Measurements from ENCODE around the gene KCNH2. TPM values are rescaled to one million over a fixed set of nuclear protein-coding genes. Genes with fewer than 3 reads are reported as not detected.

KCNH2 gene
- total and polyA plus RNA-seq, 2 of the 13 experiments (the other 11 are each of a cell fraction or from before 2014, with no cell fraction given): 0.09 to 0.11 TPM

DNA sequence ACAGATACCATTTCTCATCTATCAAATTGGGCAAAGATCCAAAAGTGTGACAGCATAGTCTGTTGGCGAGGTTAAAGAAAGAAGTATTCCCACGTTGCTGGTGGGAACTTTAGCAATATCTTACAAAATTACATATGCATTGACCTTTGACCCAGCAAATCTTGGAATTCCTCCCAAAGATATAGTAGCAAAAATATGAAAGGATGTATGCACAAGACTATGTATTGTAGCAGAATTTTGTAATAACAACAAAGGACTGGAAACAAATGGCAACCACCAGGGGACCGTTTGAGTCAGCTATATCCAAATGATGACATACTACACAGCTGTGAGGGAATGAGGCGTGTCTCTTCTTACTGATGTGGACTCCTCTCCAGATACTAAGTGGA lies 50.2 kb downstream of the KCNH2 start (continued):
- TF ChIP-seq GTF2F1 (IDR thresholded peaks at IDR 0.05; ENCODE audit: low read length): no peak
- TF ChIP-seq ZFP90 (CRISPR knock-in tag; IDR thresholded peaks at IDR 0.05; ENCODE audit: borderline replicate concordance): no peak
- no peak for TF ChIP-seq PHF5A (CRISPR knock-in tag; IDR thresholded peaks at IDR 0.05; ENCODE audit: low read depth, unreplicated experiment)
- no peak for TF ChIP-seq ZNF703 (CRISPR knock-in tag; IDR thresholded peaks at IDR 0.05; ENCODE audit: borderline replicate concordance)
- TF ChIP-seq SETDB1 (CRISPR knock-in tag; IDR thresholded peaks at IDR 0.05; ENCODE audit: borderline replicate concordance): no peak
- TF ChIP-seq CBX1 (IDR thresholded peaks at IDR 0.05; ENCODE audit: low read depth): no peak

DNA sequence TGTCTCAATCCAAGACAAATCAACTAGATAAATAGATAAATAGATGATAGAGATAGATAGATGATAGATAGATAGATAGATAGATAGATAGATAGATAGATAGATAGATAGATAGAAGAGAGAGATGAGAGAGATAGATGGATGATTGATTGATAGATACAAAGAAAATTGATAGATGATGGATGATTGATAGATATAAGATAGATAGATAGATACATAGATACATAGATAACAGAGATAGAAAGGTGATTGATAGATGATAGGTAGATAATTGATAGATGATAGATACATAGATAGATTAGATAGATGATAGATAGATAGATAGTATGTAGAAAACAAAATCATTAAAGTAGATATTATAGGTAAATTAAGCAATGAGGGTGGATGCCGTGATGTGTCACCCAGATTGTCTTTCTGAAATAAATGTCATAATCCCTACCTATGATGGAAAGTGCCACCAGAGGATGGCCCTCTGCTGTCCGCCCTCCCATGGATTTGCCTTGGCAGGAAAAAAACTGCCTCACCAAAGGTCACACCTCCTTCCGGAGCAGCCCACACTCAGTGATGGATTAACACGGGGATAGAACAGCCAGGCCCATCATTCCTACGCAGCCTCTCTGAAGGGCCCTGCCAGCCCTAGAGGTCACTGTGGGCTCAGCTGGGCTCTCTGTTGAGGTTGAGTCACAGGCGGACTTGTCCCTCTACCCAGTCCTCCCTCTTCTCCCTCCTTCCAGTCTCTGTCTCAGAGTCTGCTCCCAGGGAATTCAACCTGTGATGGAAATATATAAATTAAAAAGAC lies 50.8 kb downstream of the KCNH2 start:
- Histone ChIP-seq H3K27ac (ENCODE audit: extremely low read length, insufficient read depth, low read length) (no peak overlapping the region), H3K9me3 (ENCODE audit: low read length) (no peaks in the 10 kb centered on the region), H3K9ac (ENCODE audit: insufficient read depth, low read depth, low read length) (no peak overlapping the region), H3K4me1 (ENCODE audit: insufficient read depth, low read length) (no peaks in the 10 kb centered on the region), H3K79me2 (ENCODE audit: insufficient read depth, low read length) (no peaks in the 10 kb centered on the region), H3K27me3 (ENCODE audit: control insufficient read depth in 1 of 2, insufficient read depth in 2 of 2, low read length in 2 of 2) (peaks cover 2 to 13% of the 10 kb centered on the region in 2 experiments; a peak in 1 of 5 replicates), H3K4me2 (ENCODE audit: low read depth, low read length) (no peak overlapping the region), H4K20me1 (ENCODE audit: insufficient read depth, low read length) (no peaks in the 10 kb centered on the region), H2AFZ (ENCODE audit: low read length) (no peak overlapping the region), H3K4me3 (replicated peaks in 1 of 3; ENCODE audit: insufficient read depth in 1 of 3, low read depth in 2 of 3, low read length in 3 of 3) (no peak overlapping the region), H3K36me3 (replicated peaks in 1 of 2; ENCODE audit: control insufficient read depth in 1 of 2, insufficient read depth in 2 of 2, low read length in 2 of 2) (no peaks in the 10 kb centered on the region)
- no TSS peak for BruUV-seq (replicated peaks)
- ChIA-PET POLR2A (no interaction called here), CTCF (ENCODE audit: low intra/inter-chr PET ratio, low total read pairs) (no interaction called here)
- WGBS (ENCODE audit: low lambda C conversion rate): 17% methylated on average over 5 of the region's 6 CpGs
- intact Hi-C loops (cut with micrococcal nuclease; ENCODE audit: unreplicated experiment): no loop called here
- DNase-seq (ENCODE audit: low spot score) (no peak), FAIRE-seq (no peak), ATAC-seq (peak; percentile 60)
- in situ Hi-C loops (cut with HindIII; ENCODE audit: extremely low pct_ligation_motif_present, low pct_unique_long_range_greater_than_20kb): no loop called here
- no peak for TF ChIP-seq CBX1 (IDR thresholded peaks at IDR 0.05; ENCODE audit: low read depth)
- TF ChIP-seq SMAD3 (CRISPR knock-in tag; IDR thresholded peaks at IDR 0.05): no peak
- TF ChIP-seq, protein P1, sequence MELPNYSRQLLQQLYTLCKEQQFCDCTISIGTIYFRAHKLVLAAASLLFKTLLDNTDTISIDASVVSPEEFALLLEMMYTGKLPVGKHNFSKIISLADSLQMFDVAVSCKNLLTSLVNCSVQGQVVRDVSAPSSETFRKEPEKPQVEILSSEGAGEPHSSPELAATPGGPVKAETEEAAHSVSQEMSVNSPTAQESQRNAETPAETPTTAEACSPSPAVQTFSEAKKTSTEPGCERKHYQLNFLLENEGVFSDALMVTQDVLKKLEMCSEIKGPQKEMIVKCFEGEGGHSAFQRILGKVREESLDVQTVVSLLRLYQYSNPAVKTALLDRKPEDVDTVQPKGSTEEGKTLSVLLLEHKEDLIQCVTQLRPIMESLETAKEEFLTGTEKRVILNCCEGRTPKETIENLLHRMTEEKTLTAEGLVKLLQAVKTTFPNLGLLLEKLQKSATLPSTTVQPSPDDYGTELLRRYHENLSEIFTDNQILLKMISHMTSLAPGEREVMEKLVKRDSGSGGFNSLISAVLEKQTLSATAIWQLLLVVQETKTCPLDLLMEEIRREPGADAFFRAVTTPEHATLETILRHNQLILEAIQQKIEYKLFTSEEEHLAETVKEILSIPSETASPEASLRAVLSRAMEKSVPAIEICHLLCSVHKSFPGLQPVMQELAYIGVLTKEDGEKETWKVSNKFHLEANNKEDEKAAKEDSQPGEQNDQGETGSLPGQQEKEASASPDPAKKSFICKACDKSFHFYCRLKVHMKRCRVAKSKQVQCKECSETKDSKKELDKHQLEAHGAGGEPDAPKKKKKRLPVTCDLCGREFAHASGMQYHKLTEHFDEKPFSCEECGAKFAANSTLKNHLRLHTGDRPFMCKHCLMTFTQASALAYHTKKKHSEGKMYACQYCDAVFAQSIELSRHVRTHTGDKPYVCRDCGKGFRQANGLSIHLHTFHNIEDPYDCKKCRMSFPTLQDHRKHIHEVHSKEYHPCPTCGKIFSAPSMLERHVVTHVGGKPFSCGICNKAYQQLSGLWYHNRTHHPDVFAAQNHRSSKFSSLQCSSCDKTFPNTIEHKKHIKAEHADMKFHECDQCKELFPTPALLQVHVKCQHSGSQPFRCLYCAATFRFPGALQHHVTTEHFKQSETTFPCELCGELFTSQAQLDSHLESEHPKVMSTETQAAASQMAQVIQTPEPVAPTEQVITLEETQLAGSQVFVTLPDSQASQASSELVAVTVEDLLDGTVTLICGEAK (IDR thresholded peaks at IDR 0.05): no peak
- TF ChIP-seq, protein P1 (CRISPR knock-in tag; IDR thresholded peaks at IDR 0.05): no peak
- TF ChIP-seq, protein P2, sequence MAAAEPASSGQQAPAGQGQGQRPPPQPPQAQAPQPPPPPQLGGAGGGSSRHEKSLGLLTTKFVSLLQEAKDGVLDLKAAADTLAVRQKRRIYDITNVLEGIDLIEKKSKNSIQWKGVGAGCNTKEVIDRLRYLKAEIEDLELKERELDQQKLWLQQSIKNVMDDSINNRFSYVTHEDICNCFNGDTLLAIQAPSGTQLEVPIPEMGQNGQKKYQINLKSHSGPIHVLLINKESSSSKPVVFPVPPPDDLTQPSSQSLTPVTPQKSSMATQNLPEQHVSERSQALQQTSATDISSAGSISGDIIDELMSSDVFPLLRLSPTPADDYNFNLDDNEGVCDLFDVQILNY (CRISPR knock-in tag; conservative IDR thresholded peaks at IDR 0.05): no peak
- TF ChIP-seq FIP1L1 (IDR thresholded peaks at IDR 0.05; ENCODE audit: borderline replicate concordance, insufficient read depth, low read depth, low read length): no peak
- TF ChIP-seq ZFP36L2 (CRISPR knock-in tag; IDR thresholded peaks at IDR 0.05): no peak

Data from HepG2 (cell line).